Peyer's patch (tissue), 4 donors: Measurements from ENCODE around the gene MICA. TPM values are rescaled to one million over a fixed set of nuclear protein-coding genes. Genes with fewer than 3 reads are reported as not detected.
"Not testable (repeated sequence)": the region's sequence is repeated elsewhere in the genome, so short reads cannot be mapped to it uniquely, and the experiment has no call there.

Source experiments
- DNase-seq, 3 donors: peaks; one replicate each; pipeline ENCODE4 v3.0.0-alpha.2; 2017 to 2019
- H3K27ac ChIP-seq, 4 donors: fragments of 200-600 bp; sonication (generic); one replicate each; pipeline ENCODE4 v1.5.1; 2016 to 2019
- H3K27me3 ChIP-seq, 2 donors: fragments of 200-600 bp; sonication (generic); one replicate each; pipeline ENCODE4 v1.5.1; 2019
- H3K36me3 ChIP-seq, 3 donors: fragments of 200-600 bp; sonication (generic); one replicate each; pipeline ENCODE4 v1.5.1; 2016 to 2019
- H3K4me1 ChIP-seq, 4 donors: fragments of 200-600 bp; sonication (generic); one replicate each; pipeline ENCODE4 v1.5.1; 2016 to 2019
- H3K4me3 ChIP-seq, 4 donors: fragments of 200-600 bp; sonication (generic); 1 replicate in 3 of 4; 2 replicates in 1 of 4; pipeline ENCODE4 v1.5.1; 2016 to 2019; ENCODE audit warnings: mild to moderate bottlenecking in 1 of 4
- H3K9me3 ChIP-seq, 4 donors: fragments of 200-600 bp; sonication (generic); one replicate each; pipeline ENCODE4 v1.5.1; 2016 to 2019; ENCODE audit warnings: mild to moderate bottlenecking in 1 of 4
- POLR2A ChIP-seq, 2 donors: fragments of 450-650 bp; IDR thresholded peaks; one replicate each; pipeline ENCODE4 v1.5.1; 2017; ENCODE audit warnings: antibody characterized with exemption in 2 of 2, mild to moderate bottlenecking in 2 of 2, moderate library complexity in 2 of 2
- total RNA-seq, 4 donors: library from RNA; depleted of rRNA; stranded (reverse); fragments of >200 nt; gene quantifications; one replicate each; pipeline ENCODE4 v1.1.0, GENCODE V29; 2016
- TF ChIP-seq, protein P1 (sequence below), 6 experiments: fragments of 450-650 bp in 4 of 6; fragments of 200-600 bp in 2 of 6; sonication (generic) in 1 of 6; IDR thresholded peaks; one replicate each; pipeline ENCODE4 v1.5.1; 2017 to 2019; ENCODE audit warnings: antibody characterized with exemption in 6 of 6, mild to moderate bottlenecking in 3 of 6, moderate library complexity in 1 of 6

MICA gene
- total RNA-seq, 4 donors from 2014 or later: 21.0 to 71.0 (median 29.1) TPM

DNA sequence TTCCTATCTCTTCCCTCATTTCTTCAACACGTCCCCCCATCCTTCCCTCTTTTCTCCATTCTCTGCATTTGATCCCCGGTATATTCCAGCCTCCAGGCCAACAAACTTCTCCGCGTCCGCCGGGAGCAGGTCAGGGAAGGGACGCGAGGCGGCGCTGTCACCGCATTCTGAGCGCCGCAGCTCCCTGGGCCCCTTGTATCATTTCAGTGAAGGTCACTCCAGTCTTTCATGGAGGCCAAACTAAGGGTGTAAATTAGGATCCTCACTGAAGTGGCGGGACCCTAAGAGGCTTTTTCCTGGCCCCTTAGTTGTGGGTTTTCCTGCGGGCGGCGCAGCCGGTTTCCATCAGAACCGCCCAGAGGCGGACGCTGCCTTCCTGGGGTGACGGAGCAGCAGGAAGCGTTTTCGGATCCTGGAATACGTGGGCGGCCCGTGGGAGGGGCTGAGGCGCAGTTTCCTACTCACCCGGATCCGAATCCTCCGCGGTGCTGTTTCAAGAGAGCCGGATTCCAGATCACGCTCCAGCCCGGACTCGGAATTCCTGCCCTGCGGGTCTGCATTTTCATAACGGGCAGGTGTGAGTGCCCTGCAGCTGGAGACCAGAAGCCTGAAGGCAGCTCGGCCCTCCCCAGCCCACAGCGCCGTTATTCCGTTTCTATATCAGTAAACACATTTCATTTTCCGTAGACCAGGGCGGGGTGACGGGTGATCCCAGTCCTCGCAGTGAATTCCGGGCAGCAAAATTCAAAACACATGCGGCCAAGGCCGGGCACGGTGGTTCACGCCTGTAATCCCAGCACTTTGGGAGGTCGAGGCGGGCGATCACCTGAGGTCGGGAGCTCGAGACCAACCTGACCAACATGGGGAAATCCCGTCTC lies 3.6 kb upstream of the MICA start:
- Histone ChIP-seq H3K27me3 (no peaks in the 10 kb centered on the region), H3K4me3 (peak overlapping the region; percentile 71 to 79 (median 73)), H3K27ac (peak overlapping the region; percentile 89 to 98 (median 98)), H3K36me3 (no peaks in the 10 kb centered on the region), H3K9me3 (no peaks in the 10 kb centered on the region), H3K4me1 (peaks cover 3 to 52% (median 7%) of the 10 kb centered on the region in 4 donors)
- TF ChIP-seq, protein P1, sequence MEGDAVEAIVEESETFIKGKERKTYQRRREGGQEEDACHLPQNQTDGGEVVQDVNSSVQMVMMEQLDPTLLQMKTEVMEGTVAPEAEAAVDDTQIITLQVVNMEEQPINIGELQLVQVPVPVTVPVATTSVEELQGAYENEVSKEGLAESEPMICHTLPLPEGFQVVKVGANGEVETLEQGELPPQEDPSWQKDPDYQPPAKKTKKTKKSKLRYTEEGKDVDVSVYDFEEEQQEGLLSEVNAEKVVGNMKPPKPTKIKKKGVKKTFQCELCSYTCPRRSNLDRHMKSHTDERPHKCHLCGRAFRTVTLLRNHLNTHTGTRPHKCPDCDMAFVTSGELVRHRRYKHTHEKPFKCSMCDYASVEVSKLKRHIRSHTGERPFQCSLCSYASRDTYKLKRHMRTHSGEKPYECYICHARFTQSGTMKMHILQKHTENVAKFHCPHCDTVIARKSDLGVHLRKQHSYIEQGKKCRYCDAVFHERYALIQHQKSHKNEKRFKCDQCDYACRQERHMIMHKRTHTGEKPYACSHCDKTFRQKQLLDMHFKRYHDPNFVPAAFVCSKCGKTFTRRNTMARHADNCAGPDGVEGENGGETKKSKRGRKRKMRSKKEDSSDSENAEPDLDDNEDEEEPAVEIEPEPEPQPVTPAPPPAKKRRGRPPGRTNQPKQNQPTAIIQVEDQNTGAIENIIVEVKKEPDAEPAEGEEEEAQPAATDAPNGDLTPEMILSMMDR (IDR thresholded peaks at IDR 0.05): peak; percentile 79 to 95 (median 90)
- peak; percentile 66 to 71 for TF ChIP-seq POLR2A (IDR thresholded peaks at IDR 0.05)
- peak; percentile 81 to 95 (median 95) for DNase-seq

- peak; percentile 87 to 94 (median 88) for DNase-seq
- Histone ChIP-seq H3K27me3 (no peaks in the 10 kb centered on the region), H3K4me1 (peaks cover 3 to 54% (median 7%) of the 10 kb centered on the region in 4 donors), H3K4me3 (peak overlapping the region; percentile 71 to 79 (median 73)), H3K36me3 (no peaks in the 10 kb centered on the region), H3K27ac (peak overlapping the region; percentile 89 to 98 (median 98)), H3K9me3 (no peaks in the 10 kb centered on the region)
- peak; percentile 23 to 67 for TF ChIP-seq POLR2A (IDR thresholded peaks at IDR 0.05)
- TF ChIP-seq, protein P1 (IDR thresholded peaks at IDR 0.05): no peak
Observed at GRCh38 chr6:31400467-31401289, 2.7 kb upstream of the MICA start.

GRCh38 chr6:31401403-31401802 lies 2.0 kb upstream of the MICA start:
- peaks cover 3 to 57% (median 7%) of the 10 kb centered on the region in 4 donors for H3K4me1 ChIP-seq
- peak in 1 of 3 donors; percentile 78 for DNase-seq
- peak overlapping the region; percentile 89 to 98 (median 98) for H3K27ac ChIP-seq
- H3K9me3 ChIP-seq: no peaks in the 10 kb centered on the region
- TF ChIP-seq POLR2A (IDR thresholded peaks at IDR 0.05): peak; percentile 68 to 86
- TF ChIP-seq, protein P1 (IDR thresholded peaks at IDR 0.05): no peak
- H3K4me3 ChIP-seq: peak overlapping the region in 3 of 4 donors; percentile 71 to 79 (median 75)
- H3K27me3 ChIP-seq: no peaks in the 10 kb centered on the region
- no peaks in the 10 kb centered on the region for H3K36me3 ChIP-seq

GRCh38 chr6:31402324-31403282 lies 792 bp upstream of the MICA start:
- Histone ChIP-seq H3K27me3 (no peaks in the 10 kb centered on the region), H3K4me3 (peak overlapping the region; percentile 71 to 79 (median 74)), H3K9me3 (no peaks in the 10 kb centered on the region), H3K27ac (peak overlapping the region; percentile 81 to 98 (median 94)), H3K36me3 (no peaks in the 10 kb centered on the region), H3K4me1 (peaks cover 3 to 53% (median 7%) of the 10 kb centered on the region in 4 donors)
- peak; percentile 64 to 72 (median 67) for DNase-seq
- TF ChIP-seq POLR2A (IDR thresholded peaks at IDR 0.05): no peak
- TF ChIP-seq, protein P1 (IDR thresholded peaks at IDR 0.05): no peak

DNA sequence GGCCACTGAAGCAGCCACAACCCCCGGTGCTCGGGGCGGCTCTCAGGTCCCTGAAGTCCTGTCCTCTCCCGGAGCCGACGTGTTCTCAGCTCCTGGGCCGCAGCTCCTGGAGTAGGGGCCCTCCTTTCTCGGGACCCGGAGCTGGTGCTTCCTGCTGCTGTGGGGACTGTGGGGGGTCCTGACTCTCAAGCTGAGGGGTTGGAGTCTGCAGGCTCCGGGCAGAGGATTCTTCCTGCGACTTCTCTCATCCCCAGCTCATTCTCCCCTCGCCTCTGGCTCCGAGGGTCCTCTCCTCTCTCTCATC lies 618 bp downstream of the MICA start:
- not testable (repeated sequence) for H3K36me3 ChIP-seq, DNase-seq, H3K27me3 ChIP-seq, H3K9me3 ChIP-seq
- H3K4me3 ChIP-seq: peak overlapping the region; percentile 71 to 79 (median 74)
- peak overlapping the region; percentile 81 to 98 (median 94) for H3K27ac ChIP-seq
- H3K4me1 ChIP-seq: peaks cover 0 to 53% (median 7%) of the 10 kb centered on the region in 4 donors
